Measurements from ENCODE around the gene DENR.

DNA sequence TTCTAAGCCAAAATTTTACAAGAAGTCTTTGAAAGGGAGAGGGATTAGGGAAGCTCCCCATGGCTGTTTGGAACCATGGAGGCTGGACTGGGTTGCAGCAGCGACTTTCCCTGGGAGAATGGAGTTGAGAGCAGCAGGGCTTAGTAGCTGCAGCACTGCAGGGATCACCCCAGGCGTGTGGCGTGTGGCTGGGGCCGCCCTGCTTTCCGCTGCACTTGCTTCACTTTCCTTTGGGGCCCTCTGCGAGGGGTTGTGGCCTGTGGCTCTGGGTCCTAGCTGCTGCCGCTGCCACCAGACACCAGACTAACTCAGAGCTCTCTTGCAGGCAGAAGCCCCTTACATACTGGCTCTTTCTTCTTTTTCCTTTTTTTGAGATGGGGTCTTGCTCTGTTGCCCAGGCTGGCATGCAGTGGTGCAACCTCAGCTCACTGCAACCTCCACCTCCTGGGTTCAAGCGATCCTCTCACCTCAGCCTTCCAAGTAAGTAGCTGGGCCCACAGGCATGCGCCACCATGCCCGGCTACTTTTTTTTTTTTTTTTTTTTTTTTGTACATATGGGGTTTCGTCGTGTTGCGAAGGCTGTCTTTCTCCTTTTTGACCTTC, 47.1 kb downstream of the DENR start:
- TF ChIP-seq, protein P1, sequence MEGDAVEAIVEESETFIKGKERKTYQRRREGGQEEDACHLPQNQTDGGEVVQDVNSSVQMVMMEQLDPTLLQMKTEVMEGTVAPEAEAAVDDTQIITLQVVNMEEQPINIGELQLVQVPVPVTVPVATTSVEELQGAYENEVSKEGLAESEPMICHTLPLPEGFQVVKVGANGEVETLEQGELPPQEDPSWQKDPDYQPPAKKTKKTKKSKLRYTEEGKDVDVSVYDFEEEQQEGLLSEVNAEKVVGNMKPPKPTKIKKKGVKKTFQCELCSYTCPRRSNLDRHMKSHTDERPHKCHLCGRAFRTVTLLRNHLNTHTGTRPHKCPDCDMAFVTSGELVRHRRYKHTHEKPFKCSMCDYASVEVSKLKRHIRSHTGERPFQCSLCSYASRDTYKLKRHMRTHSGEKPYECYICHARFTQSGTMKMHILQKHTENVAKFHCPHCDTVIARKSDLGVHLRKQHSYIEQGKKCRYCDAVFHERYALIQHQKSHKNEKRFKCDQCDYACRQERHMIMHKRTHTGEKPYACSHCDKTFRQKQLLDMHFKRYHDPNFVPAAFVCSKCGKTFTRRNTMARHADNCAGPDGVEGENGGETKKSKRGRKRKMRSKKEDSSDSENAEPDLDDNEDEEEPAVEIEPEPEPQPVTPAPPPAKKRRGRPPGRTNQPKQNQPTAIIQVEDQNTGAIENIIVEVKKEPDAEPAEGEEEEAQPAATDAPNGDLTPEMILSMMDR (conservative IDR thresholded peaks at IDR 0.05; ENCODE audit: low read length), result no peak
- no peak for TF ChIP-seq EZH2phosphoT487 (IDR thresholded peaks at IDR 0.05; ENCODE audit: borderline replicate concordance, low read depth, low read length)

Measured in OCI-LY7 (cell line).